KMS-11 (cell line): ENCODE data around the gene PALMD.

ENCODE experiments used
- H2AFZ ChIP-seq: fragments of 200-600 bp; sonication (generic); 2 replicates; pipeline ENCODE4 v1.6.1; 2016; ENCODE audit warnings: antibody characterized with exemption, mixed run types, low read depth
- H3K27ac ChIP-seq: fragments of 200-600 bp; sonication (generic); 2 replicates; pipeline ENCODE4 v1.6.1; 2016; ENCODE audit warnings: mild to moderate bottlenecking, mixed run types
- H3K27me3 ChIP-seq: fragments of 200-600 bp; sonication (generic); 2 replicates; pipeline ENCODE4 v1.6.1; 2017; ENCODE audit warnings: mild to moderate bottlenecking, low read depth, mixed run types, moderate library complexity; ENCODE audit not compliant: insufficient read depth
- H3K36me3 ChIP-seq: fragments of 200-600 bp; sonication (generic); 2 replicates; pipeline ENCODE4 v1.6.1; 2017; ENCODE audit warnings: mild to moderate bottlenecking, mixed run types; ENCODE audit not compliant: insufficient read depth
- H3K4me1 ChIP-seq: fragments of 200-600 bp; sonication (generic); 2 replicates; pipeline ENCODE4 v1.6.1; 2016; ENCODE audit warnings: mild to moderate bottlenecking, low read depth, mixed run types; ENCODE audit not compliant: poor library complexity, severe bottlenecking
- H3K4me2 ChIP-seq: fragments of 200-600 bp; sonication (generic); 2 replicates; pipeline ENCODE4 v1.7.0; 2016; ENCODE audit warnings: mild to moderate bottlenecking, mixed run types
- H3K4me3 ChIP-seq: fragments of 200-600 bp; sonication (generic); IDR thresholded peaks from 2 replicates; pipeline ENCODE4 v1.6.1; 2017; ENCODE audit warnings: low read depth, low read length, mixed read lengths; ENCODE audit not compliant: insufficient read depth
- H3K79me2 ChIP-seq: fragments of 200-600 bp; sonication (generic); 2 replicates; pipeline ENCODE4 v1.6.1; 2016; ENCODE audit warnings: low read depth, mixed run types; ENCODE audit not compliant: insufficient read depth
- H3K9ac ChIP-seq: fragments of 200-600 bp; sonication (generic); 2 replicates; pipeline ENCODE4 v1.6.1; 2016; ENCODE audit warnings: mild to moderate bottlenecking, mixed run types
- H4K20me1 ChIP-seq: fragments of 200-600 bp; sonication (generic); 2 replicates; pipeline ENCODE4 v1.6.1; 2016; ENCODE audit warnings: mild to moderate bottlenecking, mixed run types; ENCODE audit not compliant: insufficient read depth
- CTCF ChIP-seq: fragments of 200-600 bp; sonication (generic); conservative IDR thresholded peaks from 2 replicates; pipeline ENCODE4 v1.6.1; 2017; ENCODE audit warnings: low read depth, mild to moderate bottlenecking, antibody characterized with exemption, low read length, moderate library complexity, mixed read lengths

The PALMD gene

DNA sequence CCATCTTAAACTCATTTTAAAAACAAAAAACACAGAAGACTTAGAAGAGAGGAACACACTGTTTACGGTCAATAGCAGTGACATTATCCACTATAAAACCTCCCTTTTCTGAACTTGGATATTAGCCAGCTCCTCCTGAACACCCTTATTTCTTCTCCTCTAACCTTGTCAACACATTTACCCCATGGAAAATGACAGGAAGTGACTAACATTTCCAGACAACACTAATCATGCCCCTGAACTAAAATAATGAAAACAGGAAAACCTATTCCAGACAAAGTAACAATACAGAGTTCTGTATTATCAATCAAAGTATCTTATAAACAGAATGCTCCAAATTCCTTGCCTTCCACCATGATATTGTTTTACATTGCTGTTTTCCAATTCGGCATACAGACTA lies 45.3 kb downstream of the PALMD start:
- Histone ChIP-seq H3K9ac (no peak overlapping the region), H3K4me2 (no peak overlapping the region), H4K20me1 (no peaks in the 10 kb centered on the region), H3K4me1 (peaks cover 4% of the 10 kb centered on the region), H3K79me2 (no peaks in the 10 kb centered on the region), H3K36me3 (no peaks in the 10 kb centered on the region), H3K27me3 (no peaks in the 10 kb centered on the region), H3K27ac (no peak overlapping the region), H3K4me3 (no peak overlapping the region), H2AFZ (no peak overlapping the region)
- no peak for TF ChIP-seq CTCF

DNA sequence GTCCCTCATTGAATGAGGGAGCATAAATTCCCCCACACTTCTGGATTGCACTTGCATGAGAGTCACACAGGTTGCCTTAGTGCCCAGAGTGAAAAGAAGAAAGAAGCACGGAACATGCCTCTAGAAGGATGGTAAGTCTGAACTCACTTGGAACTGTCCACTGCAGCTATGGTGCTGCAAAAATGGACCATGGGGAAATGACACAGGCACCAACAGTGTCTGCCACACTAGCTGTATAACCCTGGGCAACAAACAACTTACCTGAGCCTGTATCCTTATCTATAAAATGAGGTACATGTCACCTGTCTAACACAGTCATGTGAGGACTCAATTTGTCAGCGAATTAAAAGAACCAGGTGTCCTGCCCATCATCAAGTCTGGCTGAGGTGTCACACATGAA lies 50.7 kb downstream of the PALMD start:
- Histone ChIP-seq H3K4me3 (no peak overlapping the region), H2AFZ (no peak overlapping the region), H3K27me3 (no peaks in the 10 kb centered on the region), H3K79me2 (no peaks in the 10 kb centered on the region), H3K36me3 (no peaks in the 10 kb centered on the region), H3K4me1 (no peaks in the 10 kb centered on the region), H3K9ac (no peak overlapping the region), H4K20me1 (no peaks in the 10 kb centered on the region), H3K27ac (no peak overlapping the region), H3K4me2 (no peak overlapping the region)
- no peak for TF ChIP-seq CTCF

DNA sequence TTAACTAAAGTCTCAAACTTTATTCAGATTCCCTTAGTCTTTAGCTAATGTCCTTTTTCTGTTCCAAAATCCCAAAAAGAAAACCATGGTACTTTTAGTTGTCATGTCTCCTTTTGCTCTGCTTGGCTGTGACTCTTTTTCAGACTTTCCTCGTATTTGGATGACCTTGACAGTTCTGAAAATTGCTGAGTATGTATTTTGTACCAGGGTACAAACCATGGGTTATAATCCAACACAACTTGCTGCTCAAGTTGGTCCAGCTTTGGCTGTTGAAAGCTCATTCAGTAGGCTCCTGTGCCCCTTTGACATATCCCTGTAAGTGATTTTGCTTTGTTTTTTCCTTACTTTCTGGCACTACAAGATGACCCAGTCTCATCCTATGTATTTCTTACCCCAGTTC lies 51.7 kb downstream of the PALMD start:
- H3K4me2 ChIP-seq: no peak overlapping the region
- H3K27ac ChIP-seq: no peak overlapping the region
- TF ChIP-seq CTCF: no peak
- no peak overlapping the region for H3K4me3 ChIP-seq
- no peaks in the 10 kb centered on the region for H4K20me1 ChIP-seq
- no peak overlapping the region for H2AFZ ChIP-seq
- no peaks in the 10 kb centered on the region for H3K27me3 ChIP-seq
- no peaks in the 10 kb centered on the region for H3K4me1 ChIP-seq
- no peaks in the 10 kb centered on the region for H3K79me2 ChIP-seq
- H3K36me3 ChIP-seq: no peaks in the 10 kb centered on the region
- H3K9ac ChIP-seq: no peak overlapping the region

DNA sequence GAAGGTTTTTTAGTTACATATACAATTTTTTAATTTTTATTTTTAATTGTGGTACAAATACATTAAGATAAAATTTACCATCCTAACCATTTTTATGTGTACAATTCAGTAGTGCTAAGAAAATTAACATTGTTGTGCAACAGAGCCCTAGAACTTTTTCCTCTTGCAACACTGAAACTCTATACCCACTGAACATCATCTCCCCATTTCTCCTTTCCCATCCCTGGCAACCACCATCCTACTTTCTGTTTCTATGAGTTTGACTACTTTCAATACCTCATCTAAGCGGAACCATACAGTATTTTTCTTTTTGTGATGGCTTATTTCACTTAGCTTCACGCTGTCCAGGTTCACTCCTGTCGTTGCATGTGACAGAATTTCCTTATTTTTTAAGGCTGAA lies 54.1 kb downstream of the PALMD start:
- H2AFZ ChIP-seq: no peak overlapping the region
- no peak overlapping the region for H3K4me3 ChIP-seq
- no peaks in the 10 kb centered on the region for H3K79me2 ChIP-seq
- TF ChIP-seq CTCF: no peak
- H3K36me3 ChIP-seq: no peaks in the 10 kb centered on the region
- H3K27me3 ChIP-seq: no peaks in the 10 kb centered on the region
- H3K4me2 ChIP-seq: no peak overlapping the region
- H3K9ac ChIP-seq: no peak overlapping the region
- no peaks in the 10 kb centered on the region for H4K20me1 ChIP-seq
- H3K4me1 ChIP-seq: no peaks in the 10 kb centered on the region
- no peak overlapping the region for H3K27ac ChIP-seq

DNA sequence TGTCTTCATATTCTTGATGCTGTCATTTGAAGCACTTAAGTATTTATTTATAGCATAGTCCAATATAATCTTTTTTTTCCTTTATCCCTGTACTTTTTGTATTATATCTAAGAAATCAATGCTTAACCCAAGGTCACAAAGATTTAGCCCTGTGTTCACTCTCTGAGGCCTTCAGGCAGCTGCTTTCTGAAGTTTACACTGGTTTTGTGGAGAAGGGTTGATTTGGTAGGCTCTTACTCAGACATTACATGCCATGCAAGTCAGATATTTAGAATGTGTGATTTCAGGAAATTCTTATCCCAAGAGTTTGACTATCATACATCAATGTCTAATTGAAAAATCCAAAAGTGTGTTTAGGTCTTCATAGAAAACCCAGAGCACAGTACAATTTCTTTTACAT lies 56.3 kb downstream of the PALMD start:
- no peak overlapping the region for H3K4me2 ChIP-seq
- H3K27ac ChIP-seq: no peak overlapping the region
- TF ChIP-seq CTCF: no peak
- no peak overlapping the region for H2AFZ ChIP-seq
- H4K20me1 ChIP-seq: no peaks in the 10 kb centered on the region
- no peak overlapping the region for H3K9ac ChIP-seq
- no peaks in the 10 kb centered on the region for H3K27me3 ChIP-seq
- no peaks in the 10 kb centered on the region for H3K4me1 ChIP-seq
- no peak overlapping the region for H3K4me3 ChIP-seq
- H3K79me2 ChIP-seq: no peaks in the 10 kb centered on the region
- H3K36me3 ChIP-seq: no peaks in the 10 kb centered on the region
